Erythroblast (primary cell): ENCODE data around the gene KCNG2.

ENCODE experiments used
- DNase-seq, 2 experiments: peaks; one replicate each; lab custom pipeline; 2025; lab: John Stamatoyannopoulos, UW
- GATA1 ChIP-seq: IDR thresholded peaks from 2 replicates; pipeline ENCODE4 v1.6.1; 2011; ENCODE audit warnings: low read depth, mild to moderate bottlenecking, control low read depth, low read length, moderate library complexity
- POLR2A ChIP-seq: IDR thresholded peaks from 2 replicates; pipeline ENCODE4 v1.6.1; 2011; ENCODE audit warnings: mild to moderate bottlenecking, low read length

KCNG2 gene

GRCh38 chr18:79898952-79899608, 101.3 kb downstream of the KCNG2 start:
- peak in 1 of 2 experiments; percentile 30 for DNase-seq
- TF ChIP-seq POLR2A (no peak), GATA1 (no peak)

- no peak for TF ChIP-seq GATA1
- TF ChIP-seq POLR2A = no peak
- no peak for DNase-seq
These were observed 102.1 kb downstream of the KCNG2 start for GRCh38 chr18:79899609-79900445.

DNA sequence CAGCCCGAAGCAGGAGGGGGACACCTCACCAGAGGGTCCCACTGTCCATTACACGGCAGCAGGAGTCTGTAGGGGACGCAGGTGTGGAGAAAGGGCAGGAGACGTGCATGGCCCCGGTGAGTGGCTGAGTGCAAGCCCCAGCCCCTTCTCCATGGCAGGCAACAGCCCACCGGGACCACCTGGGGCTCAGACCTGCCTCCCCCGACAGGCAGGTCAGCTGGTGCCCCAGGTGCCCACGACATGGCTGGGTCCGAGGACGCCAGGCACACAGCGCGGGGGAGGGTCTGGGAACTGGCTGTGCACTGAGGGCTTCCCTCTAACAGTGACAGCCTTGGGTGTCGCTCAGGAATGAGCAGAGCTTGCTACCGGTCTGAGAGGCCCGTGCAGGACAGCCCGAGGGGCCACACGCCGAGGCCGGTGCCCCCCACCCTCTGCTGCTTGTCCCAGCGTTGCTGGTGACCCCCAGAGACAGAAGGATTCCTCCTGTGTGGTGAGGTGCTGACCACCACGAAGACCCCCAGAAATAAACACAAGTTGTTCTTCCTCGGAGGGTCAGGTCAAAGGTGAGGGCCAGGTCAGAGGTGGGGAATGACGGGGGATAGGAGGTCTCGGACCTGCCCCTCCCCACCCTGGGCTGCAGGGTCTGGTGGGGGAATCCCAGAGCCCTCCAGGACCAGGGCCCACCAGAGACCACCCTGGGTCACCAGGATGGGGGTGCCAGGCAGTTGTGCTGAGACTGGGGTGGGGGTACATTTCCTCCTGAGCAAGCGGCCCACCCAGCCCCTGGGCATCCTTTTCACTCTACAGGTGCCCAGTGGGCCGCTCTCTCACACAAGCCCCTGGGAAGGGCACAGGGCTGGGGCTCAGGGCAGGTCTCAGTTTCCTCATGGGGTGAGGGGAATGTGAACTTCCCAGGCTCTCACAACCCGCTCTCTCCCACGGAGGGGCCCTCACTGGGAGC, 103.2 kb downstream of the KCNG2 start:
- no peak for DNase-seq
- no peak for TF ChIP-seq POLR2A
- no peak for TF ChIP-seq GATA1

DNA sequence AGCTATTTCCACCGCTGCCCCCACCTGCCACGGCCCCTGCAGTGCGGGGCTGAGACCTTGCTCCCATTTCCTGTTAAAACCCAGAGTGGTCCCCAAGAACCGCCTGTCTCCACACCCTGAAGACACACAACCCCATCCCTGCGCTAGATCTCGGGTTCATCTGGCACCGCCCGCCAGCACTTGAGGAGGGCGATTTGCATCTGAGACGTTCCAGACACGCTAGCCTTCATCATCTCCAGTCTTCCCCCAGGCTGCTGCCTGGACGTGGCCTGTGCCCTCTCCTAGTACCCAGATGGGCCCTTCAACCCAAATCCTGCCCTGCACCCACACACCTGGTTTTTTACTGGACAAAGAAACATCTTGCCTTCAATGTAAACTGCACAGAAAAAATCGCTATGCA, 103.9 kb downstream of the KCNG2 start:
- TF ChIP-seq POLR2A = no peak
- TF ChIP-seq GATA1 = no peak
- DNase-seq = no peak

- no peak for TF ChIP-seq GATA1
- no peak for TF ChIP-seq POLR2A
- DNase-seq = no peak
These were observed 104.3 kb downstream of the KCNG2 start for GRCh38 chr18:79902075-79902474.

DNA sequence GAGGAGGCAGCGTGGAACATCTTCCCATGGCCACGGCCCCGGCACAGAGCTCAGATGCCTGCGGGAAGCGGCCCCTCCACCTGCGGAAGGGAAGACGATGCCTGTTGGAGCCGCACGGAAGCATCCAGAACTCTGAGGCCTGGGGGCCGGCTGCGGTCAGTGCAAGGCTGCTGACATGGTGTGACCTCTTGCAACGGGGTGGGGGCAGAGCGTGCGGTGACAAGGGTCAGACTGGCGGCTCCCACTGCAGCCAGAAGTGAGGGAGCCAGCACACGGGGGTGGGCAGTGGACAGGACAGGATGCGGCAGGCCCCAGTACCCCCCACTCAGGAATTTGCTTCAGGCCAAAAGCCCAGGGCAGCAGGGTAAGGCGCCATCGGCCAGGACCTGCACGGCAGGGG, 104.9 kb downstream of the KCNG2 start:
- TF ChIP-seq POLR2A = no peak
- TF ChIP-seq GATA1 = no peak
- no peak for DNase-seq

GRCh38 chr18:79903071-79903635, 105.4 kb downstream of the KCNG2 start:
- no peak for DNase-seq

DNA sequence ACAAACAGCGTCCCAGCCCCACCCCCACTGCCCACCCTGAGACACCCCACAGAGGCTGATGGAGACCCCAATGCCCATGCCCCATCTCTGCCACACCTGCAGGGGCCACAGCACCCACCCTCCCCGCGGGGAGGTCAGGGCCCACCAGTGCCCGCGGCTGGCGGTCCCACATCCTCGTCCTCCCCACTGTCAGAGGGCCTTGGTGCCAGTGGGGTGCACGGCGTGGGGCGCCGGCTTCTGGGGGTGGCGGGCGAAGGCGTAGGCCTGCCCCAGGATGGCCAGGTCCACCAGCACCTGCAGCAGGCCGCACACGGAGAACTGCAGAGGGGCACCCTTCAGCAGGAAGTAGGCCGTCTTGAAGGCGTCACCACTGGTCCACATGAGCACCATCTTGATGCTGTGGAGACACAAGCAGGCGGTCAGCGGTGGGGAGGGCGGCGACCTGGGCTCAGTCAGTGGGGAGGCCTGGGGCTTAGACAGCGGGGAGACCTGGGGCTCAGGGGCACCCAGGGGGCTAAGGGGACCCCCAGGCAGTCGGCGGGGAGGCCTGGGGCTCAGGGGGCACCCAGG, 106.1 kb downstream of the KCNG2 start:
- TF ChIP-seq POLR2A (no peak), GATA1 (no peak)
- DNase-seq = no peak

More at GRCh38 chr18:79903071-79903635, 105.4 kb downstream of the KCNG2 start:
- no peak for TF ChIP-seq POLR2A
- no peak for TF ChIP-seq GATA1

GRCh38 chr18:79904357-79905147, 106.8 kb downstream of the KCNG2 start:
- no peak for DNase-seq
- TF ChIP-seq POLR2A = no peak
- no peak for TF ChIP-seq GATA1

DNA sequence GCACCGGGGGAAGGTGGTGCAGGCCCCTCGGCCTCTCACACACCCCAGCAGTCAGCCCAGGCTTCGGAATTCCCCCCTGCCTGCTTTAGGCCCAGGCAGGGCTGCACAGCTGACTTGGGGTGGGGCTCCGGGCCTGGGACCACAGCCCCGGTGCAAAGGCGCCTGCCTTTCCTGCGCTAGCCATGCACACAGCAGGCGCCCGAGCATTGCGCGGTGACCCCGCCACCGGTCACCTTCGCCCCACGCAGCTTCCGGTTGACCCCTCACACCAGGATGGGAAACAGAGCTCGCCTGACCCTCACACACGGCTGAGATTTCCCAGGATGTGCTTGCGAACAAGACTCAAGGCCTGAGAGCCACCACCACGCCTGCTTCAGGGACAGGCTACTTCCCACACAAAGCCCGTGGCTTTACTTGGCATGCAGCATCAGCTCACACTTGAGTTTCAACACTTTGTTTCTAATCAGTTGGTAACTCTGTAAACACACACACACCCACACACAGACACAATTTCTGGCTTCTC, 107.7 kb downstream of the KCNG2 start:
- no peak for TF ChIP-seq POLR2A
- no peak for TF ChIP-seq GATA1
- no peak for DNase-seq

DNA sequence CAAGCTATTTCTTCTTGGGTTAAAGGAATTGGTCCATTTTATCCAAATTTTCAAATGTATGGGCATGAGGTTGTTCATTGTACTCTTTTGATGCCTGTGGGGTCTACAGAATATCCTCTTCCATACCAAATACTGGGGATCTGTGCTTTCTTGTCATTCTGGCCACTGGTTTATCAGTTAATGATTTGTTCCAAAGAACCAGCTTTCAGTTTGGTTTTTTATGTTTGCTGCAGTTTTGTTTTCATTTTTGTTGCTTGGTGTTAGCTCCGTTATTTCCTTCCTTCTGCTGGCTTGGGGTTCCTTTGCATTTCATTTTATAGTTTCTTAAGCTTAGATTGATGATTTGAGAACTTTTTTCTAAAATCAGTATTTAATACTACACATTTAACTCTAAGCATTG, 108.3 kb downstream of the KCNG2 start:
- TF ChIP-seq POLR2A (no peak), GATA1 (no peak)

DNA sequence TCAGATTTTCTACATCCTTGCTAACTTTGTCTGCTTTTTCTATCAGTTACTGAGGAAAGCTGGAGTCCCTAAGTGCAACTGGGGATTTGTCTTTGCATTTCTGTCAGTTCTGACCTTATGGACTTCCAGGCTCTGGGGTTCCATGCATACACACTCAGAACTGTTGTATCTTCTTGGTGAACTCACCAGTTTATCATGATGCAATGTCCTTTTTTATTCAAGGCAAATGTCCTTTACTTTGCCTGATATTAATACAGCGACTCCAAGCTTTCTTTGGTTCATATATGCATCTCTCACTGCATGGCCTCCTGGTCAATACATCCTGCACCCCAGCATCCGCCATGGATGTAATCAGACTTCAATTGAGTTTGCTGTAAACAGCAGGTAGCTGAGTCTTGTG, 109.0 kb downstream of the KCNG2 start:
- DNase-seq = no peak
- TF ChIP-seq POLR2A = no peak
- TF ChIP-seq GATA1 = no peak

More for the DNA sequence above, 108.3 kb downstream of the KCNG2 start:
- no peak for DNase-seq
